Activated T-cell treated with anti-CD3 and anti-CD28 coated beads for 48 hours (primary cell): Measurements from ENCODE around the gene PRPF6.
"Not testable (repeated sequence)": the region's sequence is repeated elsewhere in the genome, so short reads cannot be mapped to it uniquely, and the experiment has no call there.

Source experiments
- DNase-seq: peaks from one replicate; pipeline ENCODE4 v3.0.0-alpha.2; 2020; ENCODE audit warnings: low read depth

Gene PRPF6

GRCh38 chr20:63960654-63961621 lies 20.0 kb upstream of the PRPF6 start:
- not testable (repeated sequence) for DNase-seq

- DNase-seq, result no peak
Measured at GRCh38 chr20:63961664-63962425, 19.1 kb upstream of the PRPF6 start.

- DNase-seq, result no peak
Measured at GRCh38 chr20:63962426-63963347, 18.2 kb upstream of the PRPF6 start.

- no peak for DNase-seq
Measured at GRCh38 chr20:63963348-63963741, 17.6 kb upstream of the PRPF6 start.

GRCh38 chr20:63963784-63964301 lies 17.1 kb upstream of the PRPF6 start:
- DNase-seq, result no peak

GRCh38 chr20:63964412-63964811 lies 16.5 kb upstream of the PRPF6 start:
- DNase-seq, result no peak

GRCh38 chr20:63966172-63966943 lies 14.6 kb upstream of the PRPF6 start:
- DNase-seq, result no peak

GRCh38 chr20:63966944-63967322 lies 14.0 kb upstream of the PRPF6 start:
- no peak for DNase-seq

GRCh38 chr20:63967330-63968135 lies 13.4 kb upstream of the PRPF6 start:
- DNase-seq, result no peak

- DNase-seq, result no peak
Measured at GRCh38 chr20:63968136-63968927, 12.6 kb upstream of the PRPF6 start.

GRCh38 chr20:63968928-63969760 lies 11.8 kb upstream of the PRPF6 start:
- DNase-seq, result no peak

- DNase-seq, result no peak
Measured at GRCh38 chr20:63969838-63970713, 10.9 kb upstream of the PRPF6 start, which contains the start of gene ZNF512B. ZNF512B (minus strand) TSS chr20:63969930; CDS start chr20:63967950, 1,980 bp downstream.

GRCh38 chr20:63970714-63971431 lies 10.1 kb upstream of the PRPF6 start:
- DNase-seq, result no peak

GRCh38 chr20:63971960-63972311 lies 9.0 kb upstream of the PRPF6 start:
- DNase-seq, result not testable (repeated sequence)

GRCh38 chr20:63972312-63973159 lies 8.4 kb upstream of the PRPF6 start:
- no peak for DNase-seq

- no peak for DNase-seq
Measured at GRCh38 chr20:63973160-63973479, 7.8 kb upstream of the PRPF6 start.
